BJ (cell line): ENCODE measurements around the gene CHD1L. TPM values are rescaled to one million over a fixed set of nuclear protein-coding genes. Genes with fewer than 3 reads are reported as not detected.

ENCODE experiments used
- CTCF ChIA-PET: fragments of 350-600 bp; formaldehyde crosslinking; extraction: SDS; loops from one replicate; lab custom pipeline; 2021; ENCODE audit warnings: antibody characterized with exemption, inconsistent platforms; lab: Yijun Ruan, JAX
- POLR2A ChIA-PET: fragments of 300-600 bp; sonication (Branson Sonifier 250); formaldehyde crosslinking; extraction: SDS; loops from one replicate; lab custom pipeline; 2021; ENCODE audit warnings: antibody characterized with exemption; lab: Charles Lee
- DNase-seq: peaks from one replicate; pipeline ENCODE4 v3.0.0-alpha.2; 2011; ENCODE audit warnings: low read depth
- H3K27me3 ChIP-seq: 2 replicates; pipeline ENCODE4 v1.6.0; 2011; ENCODE audit warnings: low read length; ENCODE audit not compliant: control insufficient read depth, insufficient read depth
- H3K36me3 ChIP-seq: 2 replicates; pipeline ENCODE4 v1.5.1; 2011; ENCODE audit warnings: low read length; ENCODE audit not compliant: control insufficient read depth, insufficient read depth
- H3K4me3 ChIP-seq: 2 replicates; pipeline ENCODE4 v1.5.1; 2011; ENCODE audit warnings: low read depth, mild to moderate bottlenecking, control low read depth, low read length
- polyA plus RNA-seq: library from polyadenylated mRNA; depleted of rRNA; stranded (reverse); fragments of >200 nt; gene quantifications from 2 replicates; pipeline ENCODE4 v1.2.3, GENCODE V29; 2011
- TF ChIP-seq, protein P1 (sequence below): IDR thresholded peaks from 2 replicates; pipeline ENCODE4 v1.5.1; 2011; ENCODE audit warnings: low read depth, mild to moderate bottlenecking, control low read depth, inconsistent platforms, low read length, moderate library complexity; ENCODE audit not compliant: insufficient read depth

CHD1L gene
- polyA plus RNA-seq, 1 experiment, result 20.2 TPM

DNA sequence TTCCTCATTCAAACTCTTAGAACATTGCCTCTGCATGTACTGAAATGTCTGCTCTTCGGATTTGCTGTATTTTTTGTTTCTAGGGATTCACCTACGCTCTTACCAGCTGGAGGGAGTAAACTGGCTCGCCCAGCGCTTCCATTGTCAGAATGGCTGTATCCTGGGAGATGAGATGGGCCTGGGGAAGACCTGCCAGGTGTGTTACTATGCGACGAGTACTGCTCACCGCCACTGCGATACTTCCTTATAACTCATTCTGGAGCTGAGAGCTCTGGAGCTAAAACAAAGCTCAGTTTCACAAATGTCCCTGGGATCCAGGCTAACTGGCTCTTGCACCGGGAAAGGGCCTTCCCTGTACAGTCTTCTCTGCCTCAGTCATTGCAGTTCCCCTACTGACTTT is 10.1 kb downstream of the CHD1L start:
- DNase-seq, result no peak
- POLR2A ChIA-PET, result no interaction called here
- H3K27me3 ChIP-seq, result no peaks in the 10 kb centered on the region
- TF ChIP-seq, protein P1, sequence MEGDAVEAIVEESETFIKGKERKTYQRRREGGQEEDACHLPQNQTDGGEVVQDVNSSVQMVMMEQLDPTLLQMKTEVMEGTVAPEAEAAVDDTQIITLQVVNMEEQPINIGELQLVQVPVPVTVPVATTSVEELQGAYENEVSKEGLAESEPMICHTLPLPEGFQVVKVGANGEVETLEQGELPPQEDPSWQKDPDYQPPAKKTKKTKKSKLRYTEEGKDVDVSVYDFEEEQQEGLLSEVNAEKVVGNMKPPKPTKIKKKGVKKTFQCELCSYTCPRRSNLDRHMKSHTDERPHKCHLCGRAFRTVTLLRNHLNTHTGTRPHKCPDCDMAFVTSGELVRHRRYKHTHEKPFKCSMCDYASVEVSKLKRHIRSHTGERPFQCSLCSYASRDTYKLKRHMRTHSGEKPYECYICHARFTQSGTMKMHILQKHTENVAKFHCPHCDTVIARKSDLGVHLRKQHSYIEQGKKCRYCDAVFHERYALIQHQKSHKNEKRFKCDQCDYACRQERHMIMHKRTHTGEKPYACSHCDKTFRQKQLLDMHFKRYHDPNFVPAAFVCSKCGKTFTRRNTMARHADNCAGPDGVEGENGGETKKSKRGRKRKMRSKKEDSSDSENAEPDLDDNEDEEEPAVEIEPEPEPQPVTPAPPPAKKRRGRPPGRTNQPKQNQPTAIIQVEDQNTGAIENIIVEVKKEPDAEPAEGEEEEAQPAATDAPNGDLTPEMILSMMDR, result no peak
- H3K4me3 ChIP-seq, result no peak overlapping the region
- CTCF ChIA-PET, result interaction anchor here (1.5 to 1.9 kb wide), 2 partner anchors 9 kb away, joined by 3 to 13 read pairs; partner anchors contain the start of gene CHD1L
- 0 out of 2 replicates have a peak, but pooled peaks cover 1% of the 10 kb centered on the region for H3K36me3 ChIP-seq

DNA sequence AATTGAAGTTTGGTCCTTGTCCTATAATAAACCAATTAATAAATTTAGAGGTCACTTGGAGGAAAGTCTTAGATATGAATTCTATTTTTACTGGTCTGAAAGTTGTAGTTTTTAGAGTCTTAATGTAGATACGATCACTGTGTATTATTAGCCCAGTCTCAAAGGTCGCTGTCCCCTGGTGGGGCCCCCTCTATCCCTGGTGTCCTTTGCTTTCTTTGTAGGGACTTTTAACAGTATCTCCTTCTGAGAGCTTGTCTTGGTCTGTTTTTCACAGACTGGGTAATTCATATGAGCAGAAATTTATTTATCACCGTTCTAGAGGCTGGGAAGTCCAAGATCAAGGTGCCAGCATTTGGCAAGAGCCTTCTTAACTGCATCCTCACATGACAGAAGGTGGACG is 18.5 kb downstream of the CHD1L start:
- peaks cover 1% of the 10 kb centered on the region; the same call in 1 of the 2 replicates for H3K36me3 ChIP-seq
- ChIA-PET CTCF (interaction anchor here (0.8 to 1.7 kb wide), 3 partner anchors 8 to 17 kb away, joined by 3 to 6 read pairs (median 4); no protein-coding TSS in a partner anchor), POLR2A (no interaction called here)

DNA sequence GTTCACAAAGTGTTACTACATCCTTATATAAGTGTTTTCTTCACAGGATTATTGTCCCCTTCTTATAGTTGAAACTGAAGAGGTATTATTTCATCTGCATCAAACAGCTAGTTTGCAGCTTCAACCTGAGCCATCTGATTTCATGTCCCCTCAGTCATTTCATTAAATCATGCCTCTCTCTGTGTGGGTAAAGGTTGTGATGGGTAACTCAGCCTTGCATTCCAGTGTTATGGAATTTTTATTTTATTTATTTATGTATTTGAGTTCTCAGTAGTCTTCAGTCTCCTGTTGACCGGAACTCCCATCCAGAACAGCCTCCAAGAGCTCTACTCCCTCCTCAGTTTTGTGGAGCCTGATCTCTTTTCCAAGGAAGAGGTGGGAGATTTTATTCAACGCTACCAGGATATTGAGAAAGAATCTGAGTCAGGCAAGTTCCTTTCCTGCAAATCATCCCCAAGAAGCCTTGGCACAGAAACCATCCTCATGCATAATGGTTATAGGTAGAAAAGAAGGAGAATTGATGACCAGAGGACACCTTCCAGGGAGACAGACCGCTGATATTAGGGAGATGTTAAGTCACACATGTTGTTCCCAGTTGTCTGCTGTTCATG is 21.8 kb downstream of the CHD1L start:
- no peak for DNase-seq
- TF ChIP-seq, protein P1, result no peak
- no peak overlapping the region for H3K4me3 ChIP-seq
- no peaks in the 10 kb centered on the region for H3K27me3 ChIP-seq
- CTCF ChIA-PET, result interaction anchor here (1.8 kb wide), 1 partner anchor 21 kb away, joined by 7 read pairs; no protein-coding TSS in a partner anchor
- POLR2A ChIA-PET, result no interaction called here
- peaks cover 1% of the 10 kb centered on the region; the same call in 1 of the 2 replicates for H3K36me3 ChIP-seq

More for the DNA sequence above, 18.5 kb downstream of the CHD1L start:
- TF ChIP-seq, protein P1, result no peak
- no peak overlapping the region for H3K4me3 ChIP-seq
- DNase-seq, result no peak
- H3K27me3 ChIP-seq, result no peaks in the 10 kb centered on the region

DNA sequence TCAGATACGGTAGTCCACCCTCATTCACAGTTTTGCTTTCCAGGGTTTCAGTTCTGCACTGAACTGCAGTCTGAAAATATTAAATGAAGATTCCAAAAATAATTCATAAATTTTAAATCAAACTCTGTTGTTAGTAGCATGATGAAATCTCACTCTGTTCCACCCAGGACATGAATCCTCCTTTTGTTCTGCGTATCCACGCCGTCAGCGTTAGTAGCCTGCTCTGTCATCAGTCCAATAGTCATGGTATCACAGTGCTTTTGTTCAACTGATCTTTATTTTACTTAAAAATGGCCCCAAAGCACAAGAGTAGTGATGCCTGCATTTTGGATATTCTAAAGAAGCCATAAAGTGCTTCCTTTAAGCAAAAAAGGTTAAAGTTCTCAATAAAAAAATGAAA is 23.9 kb downstream of the CHD1L start:
- no peak overlapping the region for H3K4me3 ChIP-seq
- CTCF ChIA-PET, result no interaction called here
- no peaks in the 10 kb centered on the region for H3K27me3 ChIP-seq
- TF ChIP-seq, protein P1, result no peak
- DNase-seq, result no peak
- H3K36me3 ChIP-seq, result no peaks in the 10 kb centered on the region; the same call in 1 of the 2 replicates
- POLR2A ChIA-PET, result no interaction called here

DNA sequence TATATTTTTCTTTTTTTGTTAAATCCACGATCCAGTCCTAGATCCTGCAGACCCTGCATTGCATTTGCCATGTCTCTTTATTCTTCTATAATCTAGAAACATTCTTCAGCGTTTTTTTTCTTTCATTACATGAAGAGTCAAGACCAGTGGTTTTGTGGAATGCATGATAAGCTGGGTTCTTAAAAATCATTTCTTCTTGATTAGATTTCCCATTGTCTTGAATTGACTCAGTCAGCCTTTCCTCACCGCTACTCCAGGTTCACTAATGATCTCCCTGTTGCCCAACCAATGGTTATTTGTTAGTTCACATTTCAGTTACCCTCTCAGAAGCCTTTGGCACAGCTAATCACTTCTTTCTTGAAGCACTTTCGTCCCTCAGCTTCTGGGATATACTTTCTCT is 25.2 kb downstream of the CHD1L start:
- DNase-seq, result no peak
- TF ChIP-seq, protein P1, result no peak
- ChIA-PET POLR2A (no interaction called here), CTCF (no interaction called here)
- Histone ChIP-seq H3K4me3 (no peak overlapping the region), H3K36me3 (no peaks in the 10 kb centered on the region; the same call in 1 of the 2 replicates), H3K27me3 (no peaks in the 10 kb centered on the region)
